GM23338 (cell line): ENCODE data around the gene MAGI3. TPM values are rescaled to one million over a fixed set of nuclear protein-coding genes. Genes with fewer than 3 reads are reported as not detected.

Source experiments
- ATAC-seq: fragments of 200-7000 bp; cut with Tn5 transposase; 3 replicates; pipeline ENCODE4 v1.9.1; 2020
- DNase-seq: peaks from one replicate; pipeline ENCODE4 v3.0.0-alpha.2; 2015; ENCODE audit warnings: low spot score
- H2AFZ ChIP-seq: fragments of 200-600 bp; sonication (generic); 2 replicates; pipeline ENCODE4 v1.8.0; 2016; ENCODE audit warnings: antibody characterized with exemption, mild to moderate bottlenecking, moderate library complexity
- H3F3A ChIP-seq: fragments of 200-600 bp; sonication (generic); replicated peaks from 2 replicates; pipeline ENCODE4 v1.8.0; 2017; ENCODE audit warnings: antibody characterized with exemption, mixed run types, low read depth
- H3K27ac ChIP-seq: fragments of 200-600 bp; sonication (generic); 2 replicates; pipeline ENCODE4 v1.6.1; 2016; ENCODE audit warnings: low read depth
- H3K27me3 ChIP-seq: fragments of 200-600 bp; sonication (generic); 2 replicates; pipeline ENCODE4 v1.8.0; 2016; ENCODE audit warnings: mild to moderate bottlenecking, mixed run types, moderate library complexity; ENCODE audit not compliant: insufficient read depth
- H3K36me3 ChIP-seq: fragments of 200-600 bp; sonication (generic); 2 replicates; pipeline ENCODE4 v1.8.0; 2016; ENCODE audit warnings: mild to moderate bottlenecking; ENCODE audit not compliant: insufficient read depth
- H3K4me1 ChIP-seq: fragments of 200-600 bp; sonication (generic); 2 replicates; pipeline ENCODE4 v1.8.0; 2016; ENCODE audit warnings: mild to moderate bottlenecking, moderate library complexity; ENCODE audit not compliant: insufficient read depth
- H3K4me2 ChIP-seq: fragments of 200-600 bp; sonication (generic); 2 replicates; pipeline ENCODE4 v1.7.1; 2017; ENCODE audit warnings: mixed run types
- H3K4me3 ChIP-seq: fragments of 200-600 bp; sonication (generic); 2 replicates; pipeline ENCODE4 v1.6.1; 2016; ENCODE audit warnings: mixed run types
- H3K79me2 ChIP-seq: fragments of 200-600 bp; sonication (generic); replicated peaks from 2 replicates; pipeline ENCODE4 v1.8.0; 2017; ENCODE audit warnings: mild to moderate bottlenecking; ENCODE audit not compliant: insufficient read depth
- H3K9me2 ChIP-seq: fragments of 200-600 bp; sonication (generic); 2 replicates; pipeline ENCODE4 v1.8.0; 2017; ENCODE audit not compliant: insufficient read depth
- H4K20me1 ChIP-seq: fragments of 200-600 bp; sonication (generic); replicated peaks from 2 replicates; pipeline ENCODE4 v1.8.0; 2017; ENCODE audit warnings: mild to moderate bottlenecking; ENCODE audit not compliant: insufficient read depth
- H3K27ac Mint-ChIP-seq: 2 replicates; pipeline ENCODE4 v1.8.0; 2020; ENCODE audit warnings: inconsistent platforms, mild to moderate bottlenecking, moderate library complexity, mixed read lengths
- H3K27me3 Mint-ChIP-seq: 3 replicates; pipeline ENCODE4 v1.8.0; 2022; ENCODE audit warnings: low read depth, mild to moderate bottlenecking, moderate library complexity, mixed read lengths, inconsistent platforms; ENCODE audit not compliant: insufficient read depth, poor library complexity
- H3K36me3 Mint-ChIP-seq: 3 replicates; pipeline ENCODE4 v1.8.0; 2021; ENCODE audit warnings: low read depth, mild to moderate bottlenecking, inconsistent platforms, moderate library complexity, mixed read lengths
- H3K4me1 Mint-ChIP-seq: 3 replicates; pipeline ENCODE4 v1.8.0; 2020; ENCODE audit warnings: mild to moderate bottlenecking, inconsistent platforms, mixed read lengths
- H3K4me3 Mint-ChIP-seq: 3 replicates; pipeline ENCODE4 v1.8.0; 2021; ENCODE audit warnings: moderate library complexity, mild to moderate bottlenecking, inconsistent platforms, mixed read lengths
- H3K9me3 Mint-ChIP-seq: 3 replicates; pipeline ENCODE4 v1.8.0; 2020; ENCODE audit warnings: moderate library complexity, mild to moderate bottlenecking, inconsistent platforms, mixed read lengths
- CREB1 ChIP-seq: fragments of 250-450 bp; sonication (Bioruptor Pico); IDR thresholded peaks from 2 replicates; pipeline ENCODE4 v1.5.0; 2020; ENCODE audit warnings: low read depth, mild to moderate bottlenecking, moderate library complexity
- CTCF ChIP-seq, 2 experiments: fragments of 200-600 bp in 1 of 2; sonication (generic) in 1 of 2; conservative IDR thresholded peaks; 2 replicates each; pipeline versions ENCODE4 v1.5.1 to v1.6.1; 2016 to 2017; ENCODE audit warnings: antibody characterized with exemption in 2 of 2, low read depth in 2 of 2, mild to moderate bottlenecking in 2 of 2, moderate library complexity in 1 of 2
- EZH2 ChIP-seq: fragments of 200-600 bp; sonication (generic); IDR thresholded peaks from one replicate; pipeline ENCODE4 v1.8.0; 2017; ENCODE audit warnings: antibody characterized with exemption, mild to moderate bottlenecking, low read depth; ENCODE audit not compliant: unreplicated experiment
- EZH2phosphoT487 ChIP-seq: fragments of 200-600 bp; sonication (generic); IDR thresholded peaks from one replicate; pipeline ENCODE4 v1.8.1; 2018; ENCODE audit warnings: antibody characterized with exemption; ENCODE audit not compliant: unreplicated experiment
- JUNB ChIP-seq: IDR thresholded peaks from one replicate; pipeline ENCODE4 v1.6.1; 2016; ENCODE audit warnings: antibody characterized with exemption; ENCODE audit not compliant: unreplicated experiment
- NANOG ChIP-seq: IDR thresholded peaks from 2 replicates; pipeline ENCODE4 v1.6.1; 2016; ENCODE audit warnings: antibody characterized with exemption, borderline replicate concordance
- POLR2AphosphoS5 ChIP-seq: IDR thresholded peaks from 2 replicates; pipeline ENCODE4 v1.6.1; 2016; ENCODE audit warnings: antibody characterized with exemption, low read depth
- REST ChIP-seq: IDR thresholded peaks from one replicate; pipeline ENCODE4 v1.6.1; 2018; ENCODE audit warnings: antibody characterized with exemption; ENCODE audit not compliant: unreplicated experiment
- STAT1 ChIP-seq: IDR thresholded peaks from one replicate; pipeline ENCODE4 v1.6.1; 2016; ENCODE audit warnings: antibody characterized with exemption; ENCODE audit not compliant: unreplicated experiment
- ZNF114 ChIP-seq: fragments of 250-450 bp; sonication (Bioruptor Pico); IDR thresholded peaks from 2 replicates; pipeline ENCODE4 v1.5.0; 2020; ENCODE audit warnings: mild to moderate bottlenecking, moderate library complexity
- ZNF331 ChIP-seq: fragments of 250-450 bp; sonication (Bioruptor Pico); IDR thresholded peaks from 2 replicates; pipeline ENCODE4 v1.5.0; 2020; ENCODE audit warnings: low read depth, mild to moderate bottlenecking, moderate library complexity
- ZNF462 ChIP-seq: fragments of 250-450 bp; sonication (Bioruptor Pico); IDR thresholded peaks from 2 replicates; pipeline ENCODE4 v1.5.0; 2020; ENCODE audit warnings: mild to moderate bottlenecking, moderate library complexity
- polyA plus RNA-seq: library from polyadenylated mRNA; unstranded; fragments of >200 nt; fragmentation: Nextera tagmentation; extraction: Ambion mirVana; gene quantifications from 2 replicates; pipeline ENCODE4 v1.2.1, GENCODE V29; 2016
- total RNA-seq: library from RNA; depleted of rRNA; stranded (reverse); fragments of >200 nt; shearing (Covaris generic); gene quantifications from 2 replicates; pipeline ENCODE4 v1.2.3, GENCODE V29; 2014
- TF ChIP-seq, protein P1 (sequence below): IDR thresholded peaks from 2 replicates; pipeline ENCODE4 v1.6.1; 2016; ENCODE audit warnings: antibody characterized with exemption

Gene MAGI3
- total and polyA plus RNA-seq, 2 experiments from 2014 or later, result 3.9 to 10.0 TPM

- Histone ChIP-seq H3K79me2 (peaks cover 9% of the 10 kb centered on the region; the same call in 1 of the 2 replicates), H3K36me3 (no peaks in the 10 kb centered on the region), H3K27me3 (no peaks in the 10 kb centered on the region), H4K20me1 (no peaks in the 10 kb centered on the region), H3K4me1 (0 out of 2 replicates have a peak, but pooled peaks cover 5% of the 10 kb centered on the region), H3K9me2 (no peaks in the 10 kb centered on the region), H3K4me2 (no peak overlapping the region), H3K27ac (no peak overlapping the region), H2AFZ (no peak overlapping the region), H3F3A (no peaks in the 10 kb centered on the region), H3K4me3 (no peak overlapping the region)
- Mint-ChIP-seq H3K27ac (peak overlapping the region; percentile 2; the same call in 1 of the 2 replicates), H3K4me3 (no peak overlapping the region), H3K9me3 (no peaks in the 10 kb centered on the region), H3K27me3 (no peaks in the 10 kb centered on the region), H3K36me3 (no peaks in the 10 kb centered on the region), H3K4me1 (peaks cover 15% of the 10 kb centered on the region; the same call in 2 of the 3 replicates)
- no peak for TF ChIP-seq EZH2phosphoT487
- TF ChIP-seq EZH2, result no peak
- TF ChIP-seq POLR2AphosphoS5, result no peak
- no peak for TF ChIP-seq CREB1
- TF ChIP-seq ZNF331, result no peak
- no peak for TF ChIP-seq ZNF114 (CRISPR knock-in tag)
- no peak for TF ChIP-seq STAT1
- no peak for TF ChIP-seq NANOG
- TF ChIP-seq CTCF (conservative IDR thresholded peaks at IDR 0.05; ENCODE audit: low read depth in 2 of 2), result no peak
- TF ChIP-seq JUNB, result no peak
- no peak for TF ChIP-seq ZNF462
- no peak for TF ChIP-seq REST
- TF ChIP-seq, protein P1, sequence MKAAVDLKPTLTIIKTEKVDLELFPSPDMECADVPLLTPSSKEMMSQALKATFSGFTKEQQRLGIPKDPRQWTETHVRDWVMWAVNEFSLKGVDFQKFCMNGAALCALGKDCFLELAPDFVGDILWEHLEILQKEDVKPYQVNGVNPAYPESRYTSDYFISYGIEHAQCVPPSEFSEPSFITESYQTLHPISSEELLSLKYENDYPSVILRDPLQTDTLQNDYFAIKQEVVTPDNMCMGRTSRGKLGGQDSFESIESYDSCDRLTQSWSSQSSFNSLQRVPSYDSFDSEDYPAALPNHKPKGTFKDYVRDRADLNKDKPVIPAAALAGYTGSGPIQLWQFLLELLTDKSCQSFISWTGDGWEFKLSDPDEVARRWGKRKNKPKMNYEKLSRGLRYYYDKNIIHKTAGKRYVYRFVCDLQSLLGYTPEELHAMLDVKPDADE, result no peak
- DNase-seq, result no peak
- no peak for ATAC-seq
Observed at GRCh38 chr1:113405573-113405972, 15.3 kb downstream of the MAGI3 start.
